GM18873 (cell line): ENCODE data around the gene FLYWCH1.
A peak's percentile ranks its signal among the peaks of the same experiment; 100 is the strongest.

Source experiments
- ATAC-seq: cut with Tn5 transposase; IDR thresholded peaks from one replicate; pipeline ENCODE4 v1.9.1; 2021; ENCODE audit warnings: mild to moderate bottlenecking, moderate library complexity, moderate number of reproducible peaks; ENCODE audit not compliant: unreplicated experiment, low FRiP score

Gene FLYWCH1

DNA sequence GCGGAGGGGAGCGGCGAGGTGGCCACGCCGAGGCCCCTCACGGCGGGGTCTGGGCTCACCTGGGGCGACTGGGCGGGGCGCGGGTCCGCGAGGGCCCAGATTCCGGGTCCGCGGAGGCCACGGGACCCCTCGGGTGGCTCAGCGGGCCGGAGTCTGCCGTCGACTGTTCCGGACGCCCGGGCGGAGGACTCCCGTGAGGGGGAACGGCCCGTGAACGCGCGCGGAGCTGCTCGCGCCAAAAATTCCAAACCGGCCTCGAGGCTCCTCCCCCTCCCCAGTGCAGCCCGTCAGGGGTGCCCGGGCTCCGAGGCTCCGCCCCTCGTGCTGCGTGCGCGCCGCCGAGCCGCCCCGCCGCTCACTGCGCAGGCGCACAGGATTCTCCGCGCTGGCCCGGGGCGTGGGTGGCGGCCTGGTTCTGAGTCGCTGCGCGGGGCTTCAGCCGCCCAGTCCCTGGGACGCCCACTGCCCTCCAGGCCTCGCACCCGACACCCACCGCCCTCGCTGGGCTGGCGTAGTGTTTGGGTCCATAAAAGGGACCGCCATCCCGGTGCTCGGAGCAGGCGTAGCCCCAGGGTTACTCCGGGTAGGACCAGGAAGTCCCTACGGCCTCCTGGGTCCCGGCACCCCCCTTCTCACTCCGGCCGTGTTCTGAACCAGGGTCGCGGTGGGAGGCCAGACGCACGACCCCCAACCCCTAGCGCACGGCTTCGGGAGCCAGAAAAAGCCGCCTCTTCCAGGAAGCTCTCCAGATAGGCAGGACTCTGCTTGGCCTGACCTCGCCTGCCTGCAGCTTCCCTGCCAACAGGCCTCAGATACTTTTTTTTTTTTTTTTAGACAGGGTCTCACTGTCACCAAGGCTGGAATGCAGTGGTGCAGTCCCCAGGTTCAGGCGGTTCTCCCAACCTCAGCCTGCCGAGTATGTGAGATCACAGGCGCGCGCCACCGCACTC, 68.8 kb downstream of the FLYWCH1 start, which contains the start of gene PKMYT1:
TSS of gene PKMYT1 (minus strand) at position 220 of the 950 bp plus-strand sequence. CDS start 789 bp downstream, outside the sequence.
- ATAC-seq = peak; percentile 53

DNA sequence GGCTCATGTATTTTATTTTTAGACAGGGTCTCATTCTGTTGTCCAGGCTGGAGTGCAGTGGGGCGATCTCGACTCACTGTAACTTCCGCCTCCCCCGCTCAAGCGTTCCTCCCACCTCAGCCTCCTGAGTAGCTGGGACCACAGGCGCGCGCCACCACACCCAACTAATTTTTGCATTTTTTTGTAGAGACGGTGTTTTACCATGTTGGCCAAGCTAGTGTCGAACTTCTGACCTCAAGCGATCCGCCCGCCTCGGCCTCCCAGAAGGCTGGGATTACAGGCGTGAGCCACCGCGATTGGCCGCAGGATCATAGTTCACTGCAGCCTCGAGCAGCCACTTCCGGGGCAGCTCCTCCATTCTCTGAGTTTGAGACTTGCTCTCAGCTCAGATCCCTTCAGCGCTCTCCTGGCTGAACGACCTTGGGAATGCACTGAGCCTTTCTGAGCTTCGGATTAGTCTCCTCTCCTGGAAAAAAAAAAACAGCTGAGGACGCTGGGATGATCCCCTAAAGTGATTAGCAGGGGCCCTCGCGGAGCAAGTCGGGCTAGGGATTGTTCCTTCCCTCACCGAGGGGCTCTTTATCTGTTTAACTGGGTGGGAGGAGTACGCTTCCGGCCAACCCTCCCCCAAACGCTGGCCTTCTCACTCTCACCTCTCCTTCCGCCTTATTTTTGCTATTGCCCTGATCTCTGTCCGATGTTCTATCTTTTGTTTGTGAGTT, 69.6 kb downstream of the FLYWCH1 start:
- no peak for ATAC-seq

DNA sequence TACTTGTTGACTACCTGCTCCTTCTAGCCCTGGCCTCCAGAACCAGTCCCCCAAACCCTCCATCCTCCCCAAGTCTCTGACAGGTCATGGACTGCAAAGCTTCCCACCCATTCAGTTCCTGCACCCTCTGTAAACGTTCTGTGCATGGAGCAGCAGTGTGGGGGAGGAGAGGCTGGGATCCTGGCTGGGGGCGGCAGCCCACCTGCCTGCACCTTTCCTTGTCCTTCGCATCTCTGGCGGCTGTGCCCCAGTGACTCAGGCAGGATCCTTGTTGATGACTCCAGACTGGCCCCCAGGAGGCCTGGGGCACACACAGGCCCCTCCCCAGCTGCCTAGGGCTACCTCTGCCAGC, 70.1 kb downstream of the FLYWCH1 start:
- ATAC-seq = no peak

DNA sequence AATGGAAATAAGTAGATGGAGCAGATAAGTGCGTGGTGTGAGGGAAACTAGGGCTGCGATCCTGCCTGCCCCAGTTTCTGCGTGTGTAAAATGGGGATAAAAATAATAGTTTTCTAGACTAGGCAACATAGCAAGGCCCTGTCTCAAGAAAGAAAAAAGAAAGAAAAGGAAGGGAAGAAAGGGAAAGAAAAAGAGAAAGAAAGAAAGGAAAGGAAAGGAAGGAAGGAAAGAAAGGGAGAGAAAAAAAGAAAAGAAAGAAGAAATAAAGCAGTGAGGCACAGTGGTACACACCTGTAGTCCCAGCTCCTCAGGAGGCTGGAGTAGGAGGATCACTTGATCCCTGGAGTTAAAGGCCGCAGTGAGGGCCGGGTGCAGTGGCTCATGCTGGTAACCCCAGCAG, 70.7 kb downstream of the FLYWCH1 start:
- ATAC-seq = no peak

DNA sequence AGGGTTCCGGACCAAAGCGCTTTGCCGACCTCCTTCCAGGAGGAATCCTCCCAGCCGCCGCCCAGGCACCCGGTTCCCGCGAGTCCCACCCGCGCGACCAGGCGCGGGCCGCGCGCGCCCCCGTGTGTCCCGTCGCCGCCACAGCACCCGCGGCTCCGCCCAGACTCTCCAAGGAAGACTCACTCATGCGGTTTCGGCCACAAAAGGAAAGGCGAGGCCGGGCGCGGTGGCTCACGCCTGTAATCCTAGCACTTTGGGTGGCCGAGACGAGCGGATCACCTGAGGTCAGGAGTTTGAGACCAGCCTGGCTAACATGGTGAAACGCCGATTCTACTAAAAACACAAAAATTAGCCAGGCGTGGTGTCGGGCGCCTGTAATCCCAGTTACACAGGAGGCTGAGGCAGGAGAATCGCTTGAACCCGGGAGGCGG, 72.0 kb downstream of the FLYWCH1 start:
- no peak for ATAC-seq

DNA sequence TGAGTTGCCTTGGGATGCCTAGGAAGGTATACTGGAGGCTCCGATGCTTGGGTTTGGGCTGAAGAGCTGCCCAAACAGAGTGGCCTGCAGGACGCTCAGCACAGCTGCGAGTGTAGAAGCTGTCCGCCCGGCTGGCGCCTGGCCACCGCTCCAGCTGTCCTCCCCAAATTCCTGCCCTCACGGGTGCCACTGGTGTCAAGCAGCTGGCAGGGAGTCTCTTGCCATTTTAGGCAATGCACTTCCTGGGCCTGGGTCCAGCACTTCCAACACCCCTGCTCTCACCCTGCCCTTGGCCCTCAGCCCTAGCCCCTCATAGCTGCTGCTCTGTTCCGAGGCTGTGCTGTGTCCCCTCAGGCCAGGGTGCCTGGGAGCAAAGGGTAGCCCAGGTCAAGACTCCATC, 73.7 kb downstream of the FLYWCH1 start:
- ATAC-seq = no peak

DNA sequence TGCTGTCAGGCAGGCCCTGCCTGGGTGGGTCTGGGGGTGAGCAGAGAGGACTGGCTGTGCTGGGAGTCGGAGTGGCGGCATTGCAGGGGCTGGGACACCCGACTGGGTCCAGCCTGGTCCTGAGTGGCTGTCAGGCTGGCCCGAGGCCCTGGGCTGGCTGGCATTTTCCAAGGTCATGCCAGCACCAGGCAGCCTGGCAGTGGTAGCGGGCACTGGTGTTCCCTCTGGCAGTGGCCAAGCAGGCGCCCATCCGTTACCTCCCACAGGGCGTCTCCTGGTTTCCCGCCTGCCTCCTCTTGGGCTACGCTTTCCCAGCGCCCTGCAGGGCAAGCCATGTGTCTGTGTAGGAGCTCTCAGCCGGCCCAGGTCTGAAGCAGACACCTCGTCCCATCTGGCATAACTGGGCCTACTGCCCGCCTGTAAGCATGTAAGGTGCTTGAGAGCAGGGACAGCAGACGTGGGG, 74.2 kb downstream of the FLYWCH1 start:
- ATAC-seq = no peak

DNA sequence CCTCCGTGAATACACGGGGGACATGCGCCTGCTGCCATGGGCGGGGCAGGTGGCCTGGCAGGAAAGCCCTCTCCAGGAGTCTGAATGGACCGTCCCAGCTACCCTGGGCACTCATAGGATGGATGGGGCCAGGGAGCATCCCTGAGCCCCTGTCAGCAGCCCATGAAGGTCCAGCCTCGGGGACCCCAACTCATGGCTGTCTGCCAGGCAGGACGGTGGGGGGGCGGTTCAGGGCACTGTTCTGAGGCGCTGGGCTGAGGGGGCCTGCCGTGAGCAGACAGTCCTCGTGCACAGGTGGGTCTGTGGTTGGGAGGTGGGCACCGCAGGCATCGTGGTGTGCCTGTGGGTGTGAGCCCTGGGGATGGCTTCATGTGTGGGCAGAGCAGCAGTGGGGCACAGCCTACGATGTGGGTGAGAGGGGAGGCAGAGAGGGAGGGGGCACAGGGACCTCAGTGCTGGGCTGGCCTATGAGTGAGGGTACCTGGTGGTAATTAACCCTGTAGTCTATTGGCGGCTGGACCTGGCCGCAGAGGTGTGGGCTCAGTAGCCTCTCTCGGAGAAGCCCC, 75.0 kb downstream of the FLYWCH1 start:
- no peak for ATAC-seq

DNA sequence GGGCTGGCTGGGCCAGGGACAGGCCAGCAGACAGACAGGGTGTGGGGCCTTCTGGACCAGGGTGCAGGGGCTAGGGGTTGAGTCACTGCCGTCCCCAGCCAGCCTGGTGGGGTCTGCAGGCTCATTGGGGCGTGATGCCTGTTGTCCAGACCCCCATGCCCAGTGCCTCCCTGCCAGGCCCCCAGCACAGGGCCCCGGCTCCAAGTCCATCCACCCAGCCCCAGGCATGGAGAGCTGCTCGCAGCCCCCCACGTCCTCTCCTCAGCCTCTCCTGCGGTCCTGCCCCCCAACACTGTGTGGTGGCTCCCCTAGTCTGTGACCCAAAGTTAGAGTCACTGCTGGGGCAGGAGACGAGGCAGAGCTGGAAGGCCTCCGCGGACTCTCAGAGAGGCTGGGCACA, 75.6 kb downstream of the FLYWCH1 start:
- ATAC-seq = no peak

DNA sequence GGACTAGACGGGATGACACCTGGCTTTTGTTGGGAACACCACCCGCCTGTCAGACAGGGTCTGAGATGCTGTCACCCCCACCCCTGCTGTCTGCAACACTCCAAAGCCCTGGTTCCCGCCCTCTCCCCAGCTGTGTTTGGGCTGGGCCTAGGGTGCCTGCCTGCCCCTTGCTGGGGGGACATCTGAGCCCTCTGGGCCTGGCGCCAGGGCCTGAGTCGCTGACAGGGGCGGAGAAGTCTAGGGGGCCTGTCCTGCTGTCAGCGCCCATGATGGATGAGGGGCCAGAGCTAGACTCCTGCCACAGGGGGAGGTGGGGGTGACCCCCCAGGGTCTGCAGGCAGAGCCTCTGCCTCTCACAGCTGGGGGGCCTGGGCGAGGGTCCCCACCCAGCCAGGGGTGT, 76.1 kb downstream of the FLYWCH1 start:
- no peak for ATAC-seq

DNA sequence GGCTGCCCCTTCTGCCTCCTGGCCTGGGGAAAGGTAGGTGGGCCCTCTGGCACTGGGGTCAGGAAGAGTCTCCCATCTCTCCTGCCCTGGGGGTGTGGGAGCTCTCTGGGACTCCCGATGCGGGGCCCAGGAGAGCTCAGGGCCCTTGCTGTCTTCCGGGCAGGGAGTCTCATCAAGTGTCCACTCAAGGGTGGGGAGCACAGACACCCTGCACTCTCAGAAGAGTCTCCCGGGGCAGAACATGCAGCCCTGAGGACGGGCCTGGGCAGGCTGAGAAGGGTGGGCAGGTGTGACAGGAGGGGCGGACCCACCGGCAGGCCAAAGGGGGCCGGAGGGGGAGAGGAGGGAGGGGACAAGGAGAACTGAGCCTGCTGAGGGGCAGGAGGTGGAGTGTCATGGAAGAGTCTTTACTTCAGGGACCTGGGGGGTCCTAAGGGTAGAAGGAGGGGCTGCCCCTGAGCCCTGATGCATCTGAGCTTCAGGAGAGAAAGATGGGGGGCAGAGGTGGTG, 76.9 kb downstream of the FLYWCH1 start:
- no peak for ATAC-seq

DNA sequence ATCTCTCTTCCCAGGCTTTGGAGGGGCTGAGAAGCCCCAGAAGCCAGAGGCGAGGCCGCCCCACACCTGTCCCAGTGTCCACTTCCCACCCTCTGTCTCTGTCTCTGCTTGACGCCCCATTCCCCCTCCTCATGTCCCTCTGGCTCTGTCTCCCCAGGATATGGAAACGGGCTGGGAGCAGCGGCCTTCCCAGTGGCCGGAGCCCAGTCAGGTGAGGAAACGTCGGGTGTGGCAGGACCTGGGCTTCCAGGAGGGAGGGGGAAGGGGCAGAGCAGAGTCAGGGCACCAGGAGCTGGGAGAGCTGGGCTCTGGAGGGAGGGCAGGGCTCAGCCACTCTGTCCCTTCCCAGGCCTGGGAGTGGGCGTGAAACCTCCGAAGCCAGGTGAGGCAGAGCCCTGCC, 79.2 kb downstream of the FLYWCH1 start:
- no peak for ATAC-seq

DNA sequence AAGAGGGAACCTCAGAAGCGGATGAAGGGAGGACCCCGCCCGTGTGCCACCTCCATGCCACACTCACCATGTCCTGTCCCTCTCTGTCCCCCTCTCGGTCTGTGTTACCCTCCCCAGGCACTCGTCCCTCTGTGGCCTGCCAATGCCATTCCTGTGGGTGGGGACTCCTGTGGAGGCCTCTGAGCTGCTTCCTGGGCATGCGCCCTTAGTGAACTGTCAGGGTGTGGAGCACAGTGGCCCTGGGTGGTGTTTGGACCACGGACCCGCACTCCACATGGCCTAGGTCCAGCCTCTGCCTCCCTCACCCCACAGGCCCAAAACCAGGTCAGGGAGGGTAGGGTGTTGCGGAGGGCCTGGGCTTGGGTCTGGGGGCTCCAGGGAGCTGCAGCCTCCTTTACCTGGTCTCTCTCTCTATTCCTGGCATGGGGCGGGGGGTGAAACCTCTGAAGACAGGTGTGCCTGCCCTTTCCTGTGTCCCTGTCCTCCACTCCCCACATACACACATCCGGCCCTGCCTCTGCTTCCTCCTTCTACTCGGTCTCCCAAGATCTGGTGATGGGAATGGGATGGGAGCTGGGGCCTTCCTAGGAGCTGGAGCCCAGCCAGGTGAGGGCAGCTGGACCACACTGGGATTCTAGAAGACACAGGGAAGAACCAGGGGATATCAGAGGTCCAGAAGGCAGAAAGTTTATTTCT, 80.0 kb downstream of the FLYWCH1 start:
- no peak for ATAC-seq

DNA sequence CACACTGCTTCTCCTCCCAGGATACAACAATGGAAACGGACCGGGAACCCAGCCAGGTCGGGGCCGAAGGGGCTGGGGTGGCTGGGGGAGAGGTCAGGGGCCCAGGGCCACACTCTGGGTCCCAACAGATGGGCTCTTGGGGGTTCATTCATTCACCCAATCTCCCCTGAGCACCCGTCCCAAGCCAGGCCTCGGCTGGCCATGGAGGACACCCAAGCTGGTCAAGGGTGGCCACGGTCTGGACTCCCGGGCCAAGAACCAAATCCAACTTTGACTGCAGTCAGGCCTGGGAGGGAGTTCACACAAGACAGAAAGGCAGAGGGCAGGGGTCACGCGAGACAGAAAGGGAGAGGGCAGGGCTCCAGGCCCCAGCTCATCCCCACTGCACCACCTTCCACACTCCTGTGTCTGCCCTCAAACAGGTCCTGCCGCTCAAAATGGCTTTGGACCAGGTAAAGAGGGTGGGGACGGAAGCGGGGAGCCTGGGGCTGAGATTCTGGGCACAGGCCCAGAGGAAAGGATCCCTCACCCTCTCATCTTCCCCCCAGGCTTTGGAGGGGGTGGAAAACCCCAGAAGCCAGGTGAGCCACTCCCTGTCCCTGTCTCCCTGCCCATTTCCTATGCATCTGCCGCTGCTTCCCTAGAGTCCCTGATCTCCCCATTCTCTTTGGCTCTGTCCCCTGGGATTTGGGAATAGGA, 80.8 kb downstream of the FLYWCH1 start:
- no peak for ATAC-seq

DNA sequence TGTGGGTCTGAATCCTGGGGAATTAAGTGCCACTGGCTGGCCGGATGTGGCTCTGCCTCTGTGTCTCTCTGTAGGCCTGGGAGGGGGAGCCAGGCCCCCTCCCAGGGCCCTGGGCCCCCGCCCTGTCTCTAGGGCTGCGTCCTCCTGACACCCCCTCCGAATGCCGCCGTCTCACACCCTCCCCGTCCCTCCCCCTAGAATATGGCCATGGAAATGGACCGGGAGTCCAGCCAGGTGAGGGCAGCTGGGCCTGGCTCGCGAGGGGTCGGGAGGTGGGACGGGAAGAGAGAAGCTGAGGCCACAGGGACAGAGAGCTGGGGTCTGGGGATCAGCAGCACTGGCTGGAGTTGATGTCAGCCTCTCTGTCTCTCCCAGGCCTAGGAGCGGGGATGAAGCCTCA, 84.6 kb downstream of the FLYWCH1 start:
- ATAC-seq = no peak

DNA sequence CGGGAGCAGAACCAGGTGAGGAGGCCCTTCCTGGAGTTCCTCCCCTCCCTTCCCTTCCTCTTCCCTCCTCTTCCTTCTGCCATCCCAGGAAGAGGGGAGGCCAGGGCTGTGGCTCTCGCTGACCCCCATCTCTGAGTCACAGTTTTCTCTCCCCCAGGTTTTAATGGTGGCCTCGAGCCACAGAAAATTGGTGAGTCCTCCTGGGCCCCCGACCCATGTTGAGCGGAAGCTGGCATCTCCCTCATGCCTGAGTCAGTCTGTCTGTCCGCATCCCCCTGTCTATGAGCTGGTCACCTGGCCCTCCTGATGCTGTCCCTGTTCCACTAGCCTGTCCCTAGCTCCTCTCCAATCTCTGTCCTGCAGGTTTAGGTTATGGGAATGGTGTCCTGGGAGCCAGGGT, 88.2 kb downstream of the FLYWCH1 start:
- ATAC-seq = no peak

DNA sequence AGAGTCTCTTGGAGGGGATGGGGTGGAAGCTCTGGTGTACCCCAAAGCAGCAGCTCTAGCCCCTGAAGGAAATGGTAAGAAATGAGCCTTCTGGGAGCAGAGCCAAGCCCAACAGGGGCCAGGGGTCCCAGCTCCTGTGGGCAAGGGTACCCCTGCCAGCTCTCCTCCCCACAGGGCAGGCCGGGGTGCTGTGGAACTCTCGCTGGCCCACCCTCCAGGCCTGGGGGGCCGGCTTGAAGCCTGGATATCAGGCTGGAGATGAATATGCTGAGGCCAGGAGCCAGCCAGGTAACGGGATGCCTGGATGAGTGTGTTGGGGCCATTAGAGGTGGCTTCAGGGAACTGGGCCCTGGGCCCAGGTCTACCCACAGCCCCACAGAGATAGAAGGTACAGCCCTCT, 88.8 kb downstream of the FLYWCH1 start:
- no peak for ATAC-seq
